T-helper 17 cell (primary cell): ENCODE results near the gene TEFM. TPM values are rescaled to one million over a fixed set of nuclear protein-coding genes. Genes with fewer than 3 reads are reported as not detected.
"Not testable (repeated sequence)": the region's sequence is repeated elsewhere in the genome, so short reads cannot be mapped to it uniquely, and the experiment has no call there.

ENCODE experiments used
- ATAC-seq: fragments of 150-1000 bp; cut with Tn5 transposase; 2 replicates; pipeline ENCODE4 v1.10.0; 2021; ENCODE audit warnings: mild to moderate bottlenecking, moderate library complexity
- DNase-seq, 3 donors: peaks; one replicate each; pipeline versions ENCODE4 v3.0.0 to v3.0.0-alpha.2; 2020 to 2021
- H3K9me3 ChIP-seq: one replicate; pipeline ENCODE4 v1.7.0; 2013; ENCODE audit warnings: low read length, mild to moderate bottlenecking; ENCODE audit not compliant: control insufficient read depth, poor library complexity, severe bottlenecking
- H3K27ac Mint-ChIP-seq: one replicate; pipeline ENCODE4 v1.8.0; 2022; ENCODE audit warnings: mild to moderate bottlenecking, moderate library complexity, mixed read lengths
- H3K27me3 Mint-ChIP-seq: one replicate; pipeline ENCODE4 v1.8.0; 2022; ENCODE audit warnings: mixed read lengths
- H3K36me3 Mint-ChIP-seq: one replicate; pipeline ENCODE4 v1.8.0; 2022; ENCODE audit warnings: low read depth, mixed read lengths
- H3K4me1 Mint-ChIP-seq: one replicate; pipeline ENCODE4 v1.8.0; 2022; ENCODE audit warnings: mild to moderate bottlenecking, mixed read lengths
- H3K4me3 Mint-ChIP-seq: one replicate; pipeline ENCODE4 v1.8.0; 2022; ENCODE audit warnings: mild to moderate bottlenecking, moderate library complexity, mixed read lengths
- total RNA-seq, 4 donors: library from RNA in 2 of 4; stranded (reverse) in 2 of 4; gene quantifications; one replicate each; pipeline ENCODE4 v1.2.3 and lab custom pipeline; 2022 to 2026

TEFM gene
- 1 to 10 TPM; 8.4 to 9.1 TPM for total RNA-seq
- 4.4 to 11.4 reads per million in 2 donors for total RNA-seq (lab: John Stamatoyannopoulos, UW)

GRCh38 chr17:30906101-30906911, at the start of gene TEFM:
Gene TEFM (minus strand): TSS chr17:30906238. CDS start chr17:30906198, 40 bp downstream.
- Mint-ChIP-seq H3K4me3 (peak within 1 kb of the TSS; percentile 95), H3K36me3 (peaks cover 11% of the 10 kb centered on the region), H3K4me1 (peaks cover 33% of the 10 kb centered on the region), H3K27me3 (no peaks in the 10 kb centered on the region), H3K27ac (peak within 1 kb of the TSS; percentile 99)
- DNase-seq (peak; percentile 60 to 84 (median 67)), ATAC-seq (peak; percentile 96)
- no peaks in the 10 kb centered on the region for H3K9me3 ChIP-seq

- ATAC-seq (no peak), DNase-seq (no peak)
- Mint-ChIP-seq H3K27ac (no peak overlapping the region), H3K4me1 (no peaks in the 10 kb centered on the region), H3K36me3 (peaks cover 2% of the 10 kb centered on the region), H3K27me3 (peaks cover 10% of the 10 kb centered on the region), H3K4me3 (no peak overlapping the region)
- H3K9me3 ChIP-seq: no peaks in the 10 kb centered on the region
Measured at GRCh38 chr17:30954046-30954830, 48.2 kb upstream of the TEFM start.

- H3K27ac Mint-ChIP-seq: no peak overlapping the region
- ATAC-seq (no peak), DNase-seq (no peak)
- peaks cover 2% of the 10 kb centered on the region for H3K36me3 Mint-ChIP-seq
- peaks cover 6% of the 10 kb centered on the region for H3K27me3 Mint-ChIP-seq
- H3K9me3 ChIP-seq: no peaks in the 10 kb centered on the region
- H3K4me1 Mint-ChIP-seq: no peaks in the 10 kb centered on the region
- H3K4me3 Mint-ChIP-seq: no peak overlapping the region
Measured at GRCh38 chr17:30952638-30953393, 46.8 kb upstream of the TEFM start.

GRCh38 chr17:30950669-30951399, 44.8 kb upstream of the TEFM start:
- H3K36me3 Mint-ChIP-seq: no peaks in the 10 kb centered on the region
- no peak overlapping the region for H3K27ac Mint-ChIP-seq
- no peak overlapping the region for H3K4me3 Mint-ChIP-seq
- H3K9me3 ChIP-seq: no peaks in the 10 kb centered on the region
- ATAC-seq (no peak), DNase-seq (no peak)
- no peaks in the 10 kb centered on the region for H3K27me3 Mint-ChIP-seq
- H3K4me1 Mint-ChIP-seq: no peaks in the 10 kb centered on the region

GRCh38 chr17:30950189-30950588, 44.2 kb upstream of the TEFM start:
- Mint-ChIP-seq H3K4me3 (no peak overlapping the region), H3K36me3 (no peaks in the 10 kb centered on the region), H3K27ac (no peak overlapping the region), H3K27me3 (no peaks in the 10 kb centered on the region), H3K4me1 (no peaks in the 10 kb centered on the region)
- H3K9me3 ChIP-seq: no peaks in the 10 kb centered on the region
- ATAC-seq (no peak), DNase-seq (no peak)

GRCh38 chr17:30947796-30948195, 41.8 kb upstream of the TEFM start:
- no peak for ATAC-seq
- H3K9me3 ChIP-seq: no peaks in the 10 kb centered on the region
- Mint-ChIP-seq H3K36me3 (no peaks in the 10 kb centered on the region), H3K27me3 (no peaks in the 10 kb centered on the region), H3K4me1 (no peaks in the 10 kb centered on the region), H3K27ac (no peak overlapping the region), H3K4me3 (no peak overlapping the region)
- no peak for DNase-seq

- Mint-ChIP-seq H3K4me1 (peaks cover 4% of the 10 kb centered on the region), H3K4me3 (no peak overlapping the region), H3K27ac (no peak overlapping the region), H3K27me3 (no peaks in the 10 kb centered on the region), H3K36me3 (no peaks in the 10 kb centered on the region)
- DNase-seq (no peak), ATAC-seq (no peak)
- no peaks in the 10 kb centered on the region for H3K9me3 ChIP-seq
Measured at GRCh38 chr17:30942308-30943079, 36.5 kb upstream of the TEFM start.

- H3K27ac Mint-ChIP-seq: no peak overlapping the region
- no peaks in the 10 kb centered on the region for H3K36me3 Mint-ChIP-seq
- peak overlapping the region; percentile 47 for H3K4me3 Mint-ChIP-seq
- no peak for DNase-seq
- H3K4me1 Mint-ChIP-seq: peaks cover 4% of the 10 kb centered on the region
- no peak for ATAC-seq
- H3K27me3 Mint-ChIP-seq: no peaks in the 10 kb centered on the region
- H3K9me3 ChIP-seq: no peaks in the 10 kb centered on the region
Measured at GRCh38 chr17:30939051-30939689, 33.1 kb upstream of the TEFM start.

GRCh38 chr17:30933966-30934365, 27.9 kb upstream of the TEFM start:
- H3K27me3 Mint-ChIP-seq: peaks cover 4% of the 10 kb centered on the region
- no peaks in the 10 kb centered on the region for H3K36me3 Mint-ChIP-seq
- H3K9me3 ChIP-seq: no peaks in the 10 kb centered on the region
- no peak for DNase-seq
- ATAC-seq: no peak
- H3K4me3 Mint-ChIP-seq: no peak overlapping the region
- H3K4me1 Mint-ChIP-seq: no peaks in the 10 kb centered on the region
- H3K27ac Mint-ChIP-seq: no peak overlapping the region

GRCh38 chr17:30931582-30931981, 25.5 kb upstream of the TEFM start:
- ATAC-seq, DNase-seq, H3K4me3 Mint-ChIP-seq, H3K9me3 ChIP-seq, H3K4me1 Mint-ChIP-seq, H3K27ac Mint-ChIP-seq, H3K36me3 Mint-ChIP-seq: not testable (repeated sequence)
- peaks cover 17% of the 10 kb centered on the region for H3K27me3 Mint-ChIP-seq

GRCh38 chr17:30930495-30930894, 24.5 kb upstream of the TEFM start:
- no peak overlapping the region for H3K4me3 Mint-ChIP-seq
- no peaks in the 10 kb centered on the region for H3K4me1 Mint-ChIP-seq
- H3K27me3 Mint-ChIP-seq: peaks cover 27% of the 10 kb centered on the region
- peaks cover 2% of the 10 kb centered on the region for H3K36me3 Mint-ChIP-seq
- H3K9me3 ChIP-seq: no peaks in the 10 kb centered on the region
- no peak overlapping the region for H3K27ac Mint-ChIP-seq
- ATAC-seq: no peak
- DNase-seq: no peak

GRCh38 chr17:30929861-30930260, 23.8 kb upstream of the TEFM start:
- H3K27me3 Mint-ChIP-seq: peaks cover 29% of the 10 kb centered on the region
- not testable (repeated sequence) for DNase-seq, H3K27ac Mint-ChIP-seq, H3K36me3 Mint-ChIP-seq, H3K4me3 Mint-ChIP-seq, ATAC-seq, H3K9me3 ChIP-seq, H3K4me1 Mint-ChIP-seq
